Measurements from ENCODE around the gene WNT7A.

Gene WNT7A

DNA sequence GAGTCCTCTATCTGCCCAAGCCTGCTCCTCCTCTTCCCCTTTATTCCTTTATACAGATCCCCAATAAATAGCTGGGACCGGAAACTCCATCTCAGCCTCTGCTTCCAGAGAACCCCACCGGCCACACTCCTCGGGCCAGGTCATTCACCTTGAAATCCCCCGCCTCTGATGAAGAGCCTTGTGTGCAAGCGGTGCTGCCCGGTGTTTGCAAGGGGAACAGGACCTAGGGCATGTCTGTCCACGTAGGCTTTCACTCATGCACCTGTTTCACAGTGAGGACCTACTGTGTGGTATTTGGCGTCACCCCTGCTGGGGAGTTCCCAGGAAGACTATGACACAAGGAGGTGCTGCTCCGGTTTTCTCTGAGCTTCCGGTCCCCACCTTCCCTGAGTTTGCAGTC lies 54.0 kb downstream of the WNT7A start:
- no peak for DNase-seq

DNA sequence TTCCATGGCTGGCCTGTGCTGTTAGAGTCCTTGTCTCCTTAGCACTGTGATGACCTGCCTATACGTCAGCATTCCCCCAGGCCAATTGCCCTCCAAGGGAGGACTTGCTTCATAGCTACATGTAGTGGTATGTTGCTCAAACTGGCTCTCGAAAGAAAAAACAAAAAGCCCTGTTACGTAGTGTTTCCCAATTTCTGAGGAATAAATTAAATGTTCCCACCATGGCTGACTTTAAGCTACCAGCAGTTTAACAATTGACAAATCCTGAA lies 54.6 kb downstream of the WNT7A start:
- no peak for DNase-seq

- no peak for DNase-seq
Measured at GRCh38 chr3:13824521-13825310, 55.2 kb downstream of the WNT7A start.

DNA sequence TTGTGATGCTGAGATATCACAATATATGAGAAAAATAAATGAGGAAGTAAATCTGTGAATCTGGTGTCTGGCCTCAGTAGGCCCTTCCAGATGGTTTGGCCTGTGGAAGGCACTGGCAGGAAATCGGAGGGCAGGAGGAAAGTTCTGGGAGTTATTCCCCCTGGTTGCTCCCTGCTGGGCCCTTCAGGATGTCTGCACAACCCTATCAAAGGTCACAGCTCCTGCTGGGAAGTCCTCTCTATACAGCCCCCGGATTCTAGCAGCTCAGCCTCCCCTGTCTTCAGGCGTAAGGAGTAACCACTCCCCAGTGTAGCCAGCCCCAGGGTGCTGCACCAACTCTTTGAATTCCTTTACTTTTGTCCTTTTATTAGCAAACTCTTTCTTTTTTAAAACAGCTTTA lies 56.2 kb downstream of the WNT7A start:
- DNase-seq: no peak

DNA sequence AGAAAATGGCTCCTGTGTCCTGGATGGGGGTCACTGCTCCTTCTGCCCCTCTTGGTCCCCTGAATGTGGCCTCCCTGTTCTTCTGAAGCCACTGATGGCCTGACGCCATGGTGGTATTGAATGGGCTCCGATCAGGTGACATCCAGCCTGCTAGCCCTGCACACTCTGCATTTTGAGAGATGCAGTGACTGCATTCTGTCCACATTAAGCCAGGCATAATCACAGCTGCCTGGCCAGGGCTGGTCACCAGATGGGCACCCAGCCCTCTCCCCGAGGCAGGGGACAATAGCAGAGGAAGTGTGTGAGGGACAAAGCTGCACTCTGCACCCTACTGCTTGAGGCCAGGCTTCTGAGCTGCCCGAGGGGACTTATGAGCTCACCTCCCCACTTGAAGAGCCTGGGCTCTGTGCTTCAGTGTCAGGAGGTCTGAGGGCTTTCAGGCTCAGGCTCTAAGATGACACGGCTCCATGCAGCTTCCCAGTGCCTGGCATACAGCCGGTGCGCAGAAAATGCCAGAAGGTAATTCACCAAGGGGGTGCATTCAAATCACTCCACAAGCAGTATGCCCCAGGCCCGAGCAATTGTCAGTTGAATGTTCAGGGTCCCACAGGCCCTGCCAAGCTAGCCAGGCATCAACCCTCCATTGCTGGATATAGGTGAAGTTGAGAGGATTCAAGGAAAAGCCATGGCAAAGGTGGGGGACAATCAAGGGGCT lies 56.8 kb downstream of the WNT7A start:
- DNase-seq: no peak

DNA sequence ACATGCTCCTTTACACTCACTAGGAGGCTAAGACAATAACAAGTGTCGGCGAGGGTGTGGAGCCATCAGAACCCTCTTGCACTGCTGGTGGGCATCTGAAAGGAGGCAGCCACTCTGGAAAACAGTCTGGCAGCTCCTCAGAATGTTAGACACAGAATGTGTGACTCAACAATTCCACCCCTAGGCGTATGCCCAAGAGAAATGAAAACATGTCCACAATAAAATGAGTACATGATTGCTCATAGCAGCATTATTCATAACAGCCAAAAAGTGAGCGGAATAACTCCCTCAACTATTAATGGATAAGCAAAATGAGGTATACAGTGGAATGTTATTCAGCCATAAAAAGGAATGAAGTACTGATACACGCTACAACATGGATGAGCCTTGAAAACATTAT lies 57.8 kb downstream of the WNT7A start:
- no peak for DNase-seq

- no peak for DNase-seq
Measured at GRCh38 chr3:13821126-13821525, 58.7 kb downstream of the WNT7A start.

GRCh38 chr3:13818919-13819318 lies 61.0 kb downstream of the WNT7A start:
- no peak for DNase-seq

GRCh38 chr3:13815088-13815683 lies 64.7 kb downstream of the WNT7A start:
- DNase-seq: no peak

DNA sequence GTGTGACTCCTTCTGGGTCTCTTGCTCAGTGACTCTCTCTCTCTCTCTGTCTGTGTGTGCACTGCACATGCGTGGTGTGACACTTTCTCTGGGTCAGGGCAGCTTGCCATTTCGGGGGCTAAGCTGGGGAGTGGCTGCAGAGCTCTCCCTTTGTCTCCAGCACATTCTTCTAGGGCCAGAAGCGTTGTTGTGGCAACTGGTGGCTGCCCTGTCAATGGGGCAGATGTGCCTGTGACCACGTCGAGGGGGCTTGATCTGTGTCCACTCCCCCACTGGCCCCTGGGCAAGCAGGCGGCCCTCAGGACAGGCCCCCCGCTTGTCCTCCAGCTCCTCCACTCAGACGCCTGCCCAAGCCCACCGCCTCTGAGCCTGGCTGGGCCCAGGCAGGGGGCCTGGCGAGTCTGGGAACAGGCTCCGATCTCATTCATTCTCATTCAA lies 67.8 kb downstream of the WNT7A start:
- DNase-seq: no peak

DNA sequence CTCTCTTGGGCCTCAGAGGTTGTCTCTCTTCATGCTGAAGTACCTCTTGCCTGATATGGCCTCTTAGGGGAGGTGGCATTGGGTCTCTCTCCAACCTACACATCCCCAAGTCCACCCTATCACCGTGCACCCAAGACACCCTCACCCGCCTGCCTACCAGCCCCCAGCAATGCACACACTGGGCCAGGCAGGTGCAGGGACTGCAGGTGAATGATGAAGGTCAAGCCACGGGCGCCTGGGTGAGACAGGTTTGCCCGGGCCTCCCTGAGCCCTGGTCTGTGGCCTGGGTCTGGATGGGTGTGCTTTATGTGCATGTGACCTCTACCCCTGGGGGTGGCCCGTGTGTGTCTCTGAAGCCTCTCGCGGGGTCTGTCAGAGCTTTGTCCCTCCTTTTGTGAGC lies 68.3 kb downstream of the WNT7A start:
- DNase-seq: no peak

- no peak for DNase-seq
Measured at GRCh38 chr3:13808550-13808949, 71.3 kb downstream of the WNT7A start.

- no peak for DNase-seq
Measured at GRCh38 chr3:13801361-13802204, 78.3 kb downstream of the WNT7A start.

- DNase-seq: no peak
Measured at GRCh38 chr3:13800064-13800463, 79.8 kb downstream of the WNT7A start.

DNA sequence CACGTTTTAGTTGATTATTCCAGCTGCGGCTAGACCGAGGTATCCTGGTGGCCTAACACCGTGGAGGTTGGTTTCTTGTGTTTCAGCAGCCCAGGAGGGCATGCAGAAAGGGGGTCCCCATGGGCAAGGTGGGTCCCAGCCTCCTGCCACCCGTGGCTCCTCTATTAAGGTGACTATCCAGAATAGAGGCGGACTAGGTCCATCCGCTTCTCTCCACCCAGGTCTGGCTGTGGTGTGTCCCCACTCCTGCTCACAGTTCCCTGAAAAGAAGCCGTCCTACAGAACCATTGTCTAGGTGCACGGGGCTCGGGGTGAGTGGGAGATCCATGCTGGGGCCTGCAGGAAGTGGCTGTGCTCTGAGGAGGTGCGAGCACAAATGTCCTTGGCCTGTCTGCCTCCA lies 81.5 kb downstream of the WNT7A start:
- no peak for DNase-seq

DNA sequence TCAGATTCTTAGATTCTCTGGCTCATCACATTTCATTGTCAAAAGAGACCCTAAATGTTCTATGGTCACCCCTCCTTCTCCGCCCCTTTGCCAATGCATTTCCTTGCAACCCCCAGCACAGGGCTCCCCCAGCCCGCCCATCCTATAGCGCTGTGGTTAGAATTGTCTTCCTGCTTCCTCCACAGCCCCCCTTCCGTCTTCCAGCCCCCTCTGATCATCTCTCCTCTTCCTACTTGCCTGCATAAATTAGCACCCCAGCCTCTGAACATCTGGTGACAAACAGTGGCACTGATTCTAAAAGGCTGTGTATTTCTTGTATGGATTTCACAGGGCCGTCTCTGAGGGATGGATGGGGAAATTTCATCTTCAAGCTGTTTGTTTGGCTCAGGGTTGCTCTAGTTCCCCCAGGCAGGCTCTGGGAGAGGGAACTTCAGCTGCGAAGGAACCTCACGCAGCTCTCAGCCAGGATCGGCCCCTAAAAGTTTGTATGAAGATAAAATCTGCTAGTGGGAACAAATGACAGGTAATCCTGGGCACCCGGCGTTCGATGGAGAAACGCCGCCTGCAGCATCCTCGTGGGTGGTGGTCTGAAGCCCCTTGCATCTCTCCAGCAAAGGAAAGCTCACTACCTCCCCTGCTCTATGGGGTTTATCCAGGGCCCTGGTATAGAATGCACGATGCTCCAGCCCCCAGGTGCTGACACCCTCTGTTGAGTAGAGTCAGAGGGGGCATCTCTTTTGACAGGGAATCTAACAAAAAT lies 83.0 kb downstream of the WNT7A start:
- DNase-seq: no peak

GRCh38 chr3:13795816-13796215 lies 84.1 kb downstream of the WNT7A start:
- DNase-seq: no peak

GRCh38 chr3:13794322-13794721 lies 85.5 kb downstream of the WNT7A start:
- no peak for DNase-seq

GRCh38 chr3:13793451-13793850 lies 86.4 kb downstream of the WNT7A start:
- DNase-seq: no peak

DNA sequence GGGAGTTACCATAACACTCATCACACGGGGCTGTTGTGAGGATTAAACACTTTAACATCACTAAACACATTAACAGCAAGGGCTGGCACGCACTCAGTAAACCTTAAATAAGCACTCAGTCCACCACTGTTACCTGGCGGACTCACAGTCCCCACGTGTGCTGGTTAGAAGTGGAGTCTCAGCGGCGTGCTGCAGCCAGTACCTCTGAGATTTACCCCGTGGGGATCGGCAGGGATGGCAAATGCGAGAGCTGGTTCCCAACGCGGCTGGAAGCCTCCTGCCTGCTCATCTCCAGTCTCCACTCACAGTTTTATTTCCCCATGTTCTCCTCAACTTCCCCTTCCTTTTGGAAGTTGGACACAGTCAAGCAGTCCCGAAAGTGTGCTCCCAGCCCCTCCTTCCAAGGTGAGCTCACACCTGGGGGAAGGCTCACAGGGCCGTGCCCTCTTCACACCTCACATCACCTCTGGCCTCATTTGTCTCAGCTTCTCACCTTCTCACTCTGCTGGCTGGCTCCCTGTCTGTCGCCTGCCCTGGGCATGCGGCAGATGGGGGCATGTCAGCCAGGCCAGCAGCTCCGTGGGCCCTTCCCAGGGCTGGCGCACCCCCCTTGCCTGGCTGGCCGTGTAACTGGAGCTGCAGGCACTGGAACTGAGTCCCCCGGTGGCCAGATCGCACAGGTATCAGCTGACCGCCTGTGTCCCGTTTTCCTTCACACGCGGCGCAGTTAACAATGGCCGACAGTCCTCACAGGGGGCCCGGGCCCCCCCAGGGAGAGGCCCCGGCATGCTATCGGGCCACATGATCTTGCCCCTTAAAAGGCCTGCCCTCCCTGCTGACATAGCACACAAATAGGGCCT lies 87.1 kb downstream of the WNT7A start:
- no peak for DNase-seq

GRCh38 chr3:13792051-13792490 lies 87.8 kb downstream of the WNT7A start:
- DNase-seq: no peak

Measured in activated CD4-positive, alpha-beta T cell treated with anti-CD3 and anti-CD28 coated beads, Interleukin-2, Interleukin-6, amounts not matched to agents 100 ng/mL and 50 ng/mL, durations not matched to agents 16 hours and 8 hours (primary cell).